Left ventricle myocardium superior (tissue), 1 donor: ENCODE data around the gene NRDC. TPM values are rescaled to one million over a fixed set of nuclear protein-coding genes. Genes with fewer than 3 reads are reported as not detected.
A peak's percentile ranks its signal among the peaks of the same experiment; 100 is the strongest.
"Not testable (repeated sequence)": the region's sequence is repeated elsewhere in the genome, so short reads cannot be mapped to it uniquely, and the experiment has no call there.

Source experiments
- ATAC-seq: fragments of 200-7000 bp; cut with Tn5 transposase; one replicate; pipeline ENCODE4 v1.9.1; 2020; ENCODE audit warnings: mild to moderate bottlenecking, moderate library complexity
- DNase-seq: peaks from one replicate; pipeline ENCODE4 v3.0.0-alpha.2; 2020
- intact Hi-C: fragments of 100-400 bp; cut with micrococcal nuclease; formaldehyde crosslinking; loops from one replicate; pipeline ENCODE4 v1.11.0; 2022
- total RNA-seq: library from RNA; stranded (reverse); fragmentation: NEBNext Ultra II Directional; extraction: Animal tissue kit (Norgen Biotek cat#: 25700); gene quantifications from one replicate; pipeline ENCODE4 v1.2.1, GENCODE V29; 2021
- donor health status: DM: no; HTN: yes; CAD: no; lungs with severe emphysema.

Gene NRDC
- total RNA-seq, 1 donor from 2014 or later, result 157 TPM

DNA sequence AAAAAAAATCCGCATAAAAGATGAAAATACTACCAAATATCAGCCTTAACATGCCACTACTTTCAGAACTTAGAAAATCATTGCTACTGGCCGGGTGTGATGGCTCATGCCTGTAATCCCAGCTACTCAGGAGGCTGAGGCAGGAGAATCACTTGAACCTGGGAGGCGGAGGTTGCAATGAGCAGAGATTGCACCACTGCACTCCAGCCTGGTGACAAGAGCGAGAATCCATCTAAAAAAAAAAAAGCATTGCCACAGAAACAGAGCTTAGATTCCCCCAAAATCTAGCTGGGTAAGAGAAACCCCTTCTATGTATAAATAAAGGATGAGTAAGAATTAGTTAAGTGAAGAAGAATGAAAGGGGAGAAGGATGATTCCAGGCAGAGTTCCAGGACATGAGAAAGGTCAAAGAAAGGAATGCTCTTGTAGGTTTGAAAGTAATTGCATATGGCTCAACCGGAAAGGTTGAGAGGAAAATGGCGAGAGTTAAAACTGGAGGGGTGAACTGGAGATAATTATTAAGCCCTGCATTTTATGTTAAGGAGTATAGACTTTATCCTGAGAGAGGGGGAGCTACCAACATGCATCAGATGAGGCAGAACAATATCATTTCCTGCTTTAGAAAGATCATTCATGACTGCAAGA, 19.7 kb upstream of the NRDC start:
- intact Hi-C loops, result loop anchor here (5.0 kb wide), 1 partner anchor 104 kb away; no protein-coding TSS in a partner anchor
- DNase-seq (no peak), ATAC-seq (no peak)

- DNase-seq (no peak), ATAC-seq (no peak)
- intact Hi-C loops, result loop anchor here (5.0 kb wide), 1 partner anchor 105 kb away; no protein-coding TSS in a partner anchor
Measured at GRCh38 chr1:51897699-51898031, 19.1 kb upstream of the NRDC start.

DNA sequence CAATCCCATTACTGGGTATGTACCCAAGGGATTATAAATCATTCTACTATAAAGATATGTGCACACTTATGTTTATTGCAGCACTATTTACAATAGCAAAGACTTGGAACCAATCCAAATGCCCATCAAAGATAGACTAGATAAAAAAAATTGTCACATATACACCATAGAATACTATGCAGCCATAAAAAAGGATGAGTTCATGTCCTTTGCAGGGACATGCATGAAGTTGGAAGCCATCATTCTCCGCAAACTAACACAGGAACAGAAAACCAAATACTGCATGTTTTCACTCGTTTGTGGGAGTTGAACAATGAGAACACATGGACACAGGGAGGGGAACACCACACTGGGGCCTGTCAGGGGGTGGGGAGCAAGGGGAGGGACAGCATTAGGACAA, 16.2 kb upstream of the NRDC start:
- not testable (repeated sequence) for DNase-seq, ATAC-seq
- intact Hi-C loops, result loop anchor here (5.0 kb wide), 1 partner anchor 108 kb away; no protein-coding TSS in a partner anchor

DNA sequence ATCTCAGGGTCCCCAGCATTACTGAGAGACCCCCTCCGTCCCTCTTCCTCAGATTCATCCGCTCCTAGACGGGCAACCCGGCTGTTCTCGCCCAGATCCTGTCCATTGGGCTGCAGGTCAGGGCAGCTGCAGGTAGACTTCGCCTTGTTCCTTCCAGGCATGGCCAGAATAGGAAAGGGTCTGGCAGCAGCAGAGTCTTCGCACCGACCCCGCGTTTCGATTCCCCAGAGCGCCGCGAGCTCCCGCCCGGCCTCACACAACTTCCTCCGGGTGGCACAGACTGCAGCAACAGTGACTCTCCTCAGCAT, 265 bp downstream of the NRDC start:
- no peak for DNase-seq
- ATAC-seq, result peak; percentile 22
- intact Hi-C loops, result no loop called here

GRCh38 chr1:51877434-51878307, 856 bp downstream of the NRDC start:
- ATAC-seq (peak; percentile 2), DNase-seq (no peak)
- intact Hi-C loops, result no loop called here

DNA sequence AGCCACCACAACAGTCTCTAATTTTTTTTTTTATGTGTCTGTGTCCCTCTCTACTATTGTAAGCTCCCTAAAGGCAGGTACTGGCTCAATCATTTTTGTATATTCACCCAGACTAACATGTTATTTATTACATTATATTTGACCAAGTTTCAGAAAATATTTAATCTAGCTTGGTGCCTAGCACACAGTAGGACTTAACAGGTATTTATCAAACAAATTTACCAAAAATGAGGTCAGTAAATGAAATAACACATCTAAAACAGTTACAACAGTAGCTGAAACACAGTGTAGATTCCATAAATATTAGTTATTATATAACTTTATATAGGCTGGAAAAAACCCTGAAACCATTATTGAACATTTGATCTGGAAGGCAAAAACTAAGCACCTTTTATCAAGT, 2.7 kb downstream of the NRDC start:
- DNase-seq, result no peak
- intact Hi-C loops, result no loop called here
- ATAC-seq, result no peak

- intact Hi-C loops, result no loop called here
- no peak for ATAC-seq
- no peak for DNase-seq
Measured at GRCh38 chr1:51875291-51875772, 3.2 kb downstream of the NRDC start.

DNA sequence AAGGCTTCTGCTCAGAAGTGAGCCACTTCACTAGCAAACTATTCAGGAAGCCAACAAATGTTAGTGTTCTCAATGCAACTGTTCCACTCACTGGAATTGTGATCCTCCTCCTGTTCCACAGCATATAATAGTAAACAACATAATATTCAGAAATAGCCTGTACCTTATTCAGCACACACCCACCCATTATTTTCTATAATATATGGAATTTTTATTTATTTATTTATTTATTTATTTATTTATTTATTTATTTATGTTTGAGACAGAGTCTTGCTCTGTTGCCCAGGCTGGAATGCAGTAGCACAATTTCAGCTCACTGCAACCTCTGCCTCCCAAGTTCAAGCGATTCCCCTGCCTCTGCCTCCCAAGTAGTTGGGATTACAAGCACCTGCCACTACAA, 5.3 kb downstream of the NRDC start:
- DNase-seq, result not testable (repeated sequence)

GRCh38 chr1:51871351-51871975, 7.1 kb downstream of the NRDC start:
- no peak for DNase-seq
- intact Hi-C loops, result no loop called here

More for the DNA sequence above, 5.3 kb downstream of the NRDC start:
- ATAC-seq, intact Hi-C loops: not testable (repeated sequence)

GRCh38 chr1:51870603-51871350, 7.8 kb downstream of the NRDC start:
- intact Hi-C loops, result no loop called here

More at GRCh38 chr1:51871351-51871975, 7.1 kb downstream of the NRDC start:
- no peak for ATAC-seq

DNA sequence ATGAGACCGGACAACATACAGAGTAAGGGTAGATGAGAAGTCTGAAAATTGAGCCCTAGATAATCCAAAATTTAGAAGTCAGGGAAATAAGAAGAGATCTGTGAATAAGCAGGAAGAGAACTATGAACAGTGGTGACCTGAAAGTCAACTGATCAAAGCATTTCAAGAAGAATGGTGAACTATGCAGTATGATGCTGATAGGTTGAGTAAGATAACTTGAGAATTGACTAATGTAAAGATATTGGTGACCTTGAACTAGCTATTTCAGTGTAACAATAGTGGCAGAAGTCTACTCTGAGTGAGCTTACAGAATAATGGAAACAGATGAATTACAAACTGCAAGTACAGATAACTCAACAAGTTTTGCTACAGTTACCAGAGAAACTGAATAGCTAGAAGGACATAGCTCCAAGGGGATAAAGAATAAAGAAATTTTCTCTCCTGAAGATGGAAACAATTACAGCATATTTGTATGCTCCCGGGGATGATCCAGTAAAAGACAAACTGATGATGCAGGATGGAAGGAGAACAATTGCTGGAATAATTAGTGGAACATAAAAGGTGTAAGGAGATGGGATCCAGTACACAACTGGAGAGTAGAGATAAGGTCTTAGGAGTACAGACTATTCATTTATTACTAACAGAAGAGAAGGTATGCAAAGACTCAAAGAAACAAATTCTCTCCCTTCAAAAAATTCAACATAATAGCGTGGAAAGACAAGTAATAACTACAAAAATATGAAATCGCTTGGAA, 10.9 kb downstream of the NRDC start:
- intact Hi-C loops, result no loop called here
- DNase-seq, result no peak

More at GRCh38 chr1:51870603-51871350, 7.8 kb downstream of the NRDC start:
- DNase-seq, result no peak
- no peak for ATAC-seq

DNA sequence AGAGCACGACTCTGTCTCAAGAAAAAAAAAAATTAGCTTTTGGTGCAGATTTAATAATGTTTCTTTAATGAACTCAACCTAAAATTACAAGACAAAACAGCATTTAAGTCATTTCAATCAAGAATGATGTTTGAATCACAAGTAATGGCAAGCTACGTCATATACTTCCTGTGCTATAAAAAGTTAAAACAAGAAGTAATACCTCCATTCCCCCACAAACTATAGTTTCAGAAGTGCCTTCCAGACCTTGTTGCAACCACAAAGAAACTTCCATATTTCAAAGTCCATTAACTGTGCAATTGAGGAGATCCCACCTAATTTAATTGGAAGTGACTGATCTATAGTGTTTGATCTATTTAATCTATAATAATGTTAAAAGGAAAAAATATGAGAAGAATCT, 15.1 kb downstream of the NRDC start:
- ATAC-seq (no peak), DNase-seq (no peak)
- intact Hi-C loops, result no loop called here

More for the DNA sequence above, 10.9 kb downstream of the NRDC start:
- ATAC-seq, result no peak

GRCh38 chr1:51861669-51862068, 16.9 kb downstream of the NRDC start:
- DNase-seq (no peak), ATAC-seq (no peak)
- intact Hi-C loops, result no loop called here

DNA sequence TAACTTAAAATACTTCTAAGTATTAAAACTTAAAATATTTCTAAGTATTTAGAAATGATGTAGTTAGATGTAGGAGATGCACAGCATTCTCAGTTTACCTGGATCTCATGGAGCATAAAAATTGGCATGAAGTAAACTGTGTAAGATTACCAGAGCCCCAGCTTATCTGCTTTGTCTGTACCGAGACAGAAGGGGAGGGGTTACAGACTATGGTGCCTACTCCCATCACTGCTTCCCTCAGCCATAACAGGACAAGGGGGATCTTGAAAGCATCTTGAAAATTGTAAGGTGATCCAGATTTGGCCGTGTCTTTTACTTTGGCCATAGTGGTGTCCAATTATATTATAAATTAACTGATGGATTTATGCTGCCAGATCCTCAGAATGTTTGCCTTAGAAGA, 18.8 kb downstream of the NRDC start:
- no peak for DNase-seq
- intact Hi-C loops, result no loop called here
- no peak for ATAC-seq

- ATAC-seq, result no peak
- no peak for DNase-seq
- intact Hi-C loops, result no loop called here
Measured at GRCh38 chr1:51859333-51859732, 19.2 kb downstream of the NRDC start.

- intact Hi-C loops, result no loop called here
- DNase-seq (no peak), ATAC-seq (no peak)
Measured at GRCh38 chr1:51858892-51859291, 19.6 kb downstream of the NRDC start.

DNA sequence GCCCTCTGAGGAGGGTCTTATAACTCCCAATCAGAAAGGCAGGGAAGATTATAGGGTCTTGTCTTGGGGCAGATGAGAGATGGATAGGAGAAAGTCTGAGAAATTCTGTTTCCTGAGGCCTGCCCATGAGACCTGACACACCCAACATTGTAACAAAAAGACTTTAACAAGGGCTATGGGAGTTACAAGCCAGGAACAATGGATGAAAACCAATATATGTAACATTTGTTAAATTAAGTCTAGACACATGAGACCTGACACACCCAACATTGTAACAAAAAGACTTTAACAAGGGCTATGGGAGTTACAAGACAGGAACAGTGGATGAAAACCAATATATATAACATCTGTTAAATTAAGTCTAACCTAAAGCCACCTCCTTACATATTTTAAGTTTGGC, 21.8 kb downstream of the NRDC start:
- intact Hi-C loops, result no loop called here
- DNase-seq (no peak), ATAC-seq (no peak)

- ATAC-seq (no peak), DNase-seq (no peak)
Measured at GRCh38 chr1:51855624-51856023, 22.9 kb downstream of the NRDC start.

GRCh38 chr1:51853360-51853759, 25.2 kb downstream of the NRDC start:
- intact Hi-C loops, result no loop called here
- DNase-seq (no peak), ATAC-seq (no peak)

More at GRCh38 chr1:51855624-51856023, 22.9 kb downstream of the NRDC start:
- intact Hi-C loops, result no loop called here
